Ecto neural progenitor cell (in vitro differentiated cells): ENCODE measurements around the gene ZMPSTE24.

ENCODE experiments used
- DNase-seq: peaks from one replicate; pipeline ENCODE4 v3.0.0-alpha.2; 2018; ENCODE audit warnings: low spot score

ZMPSTE24 gene

GRCh38 chr1:40264354-40264781, 6.3 kb downstream of the ZMPSTE24 start:
- DNase-seq = no peak

DNA sequence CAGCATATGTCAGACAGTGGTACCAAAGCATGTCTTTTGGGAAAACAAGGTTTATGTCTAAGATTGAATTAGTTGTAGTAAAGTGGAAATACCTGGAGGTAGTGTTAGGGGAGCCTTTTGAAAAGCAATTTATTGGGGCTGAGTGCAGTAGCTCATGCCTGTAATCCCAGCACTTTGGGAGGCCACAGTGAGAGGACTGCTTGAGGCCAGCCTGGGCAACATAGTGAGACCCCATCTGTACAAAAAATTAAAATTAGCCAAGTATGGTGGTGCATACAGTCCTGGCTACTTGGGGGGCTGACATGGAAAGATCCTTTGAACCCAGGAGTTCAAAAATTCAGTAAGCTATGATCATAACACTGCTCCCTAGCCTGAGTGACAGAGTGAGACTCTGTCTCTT, 7.3 kb downstream of the ZMPSTE24 start:
- no peak for DNase-seq

- DNase-seq = no peak
Measured at GRCh38 chr1:40265919-40266318, 7.9 kb downstream of the ZMPSTE24 start.

- DNase-seq = no peak
Measured at GRCh38 chr1:40266786-40267535, 8.9 kb downstream of the ZMPSTE24 start.

DNA sequence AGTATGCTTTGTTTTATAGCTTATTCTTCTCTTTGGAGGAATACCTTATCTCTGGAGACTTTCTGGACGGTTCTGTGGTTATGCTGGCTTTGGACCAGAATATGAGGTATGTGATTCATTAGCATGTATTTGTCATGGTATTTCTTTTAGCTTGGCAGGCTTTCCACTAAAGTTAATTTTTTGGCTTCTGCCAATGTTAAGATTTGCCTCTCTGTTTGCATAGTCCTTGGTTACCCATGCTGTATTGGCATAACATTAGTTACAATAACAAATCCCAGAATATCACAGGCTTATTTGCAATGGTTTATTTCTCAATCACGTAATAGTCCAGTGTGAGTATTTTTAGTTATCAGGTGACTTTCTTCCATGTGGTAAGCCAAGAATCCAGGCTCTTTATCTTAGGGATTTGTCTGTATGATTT, 9.7 kb downstream of the ZMPSTE24 start:
- DNase-seq = no peak

- no peak for DNase-seq
Measured at GRCh38 chr1:40268211-40268610, 10.2 kb downstream of the ZMPSTE24 start.

DNA sequence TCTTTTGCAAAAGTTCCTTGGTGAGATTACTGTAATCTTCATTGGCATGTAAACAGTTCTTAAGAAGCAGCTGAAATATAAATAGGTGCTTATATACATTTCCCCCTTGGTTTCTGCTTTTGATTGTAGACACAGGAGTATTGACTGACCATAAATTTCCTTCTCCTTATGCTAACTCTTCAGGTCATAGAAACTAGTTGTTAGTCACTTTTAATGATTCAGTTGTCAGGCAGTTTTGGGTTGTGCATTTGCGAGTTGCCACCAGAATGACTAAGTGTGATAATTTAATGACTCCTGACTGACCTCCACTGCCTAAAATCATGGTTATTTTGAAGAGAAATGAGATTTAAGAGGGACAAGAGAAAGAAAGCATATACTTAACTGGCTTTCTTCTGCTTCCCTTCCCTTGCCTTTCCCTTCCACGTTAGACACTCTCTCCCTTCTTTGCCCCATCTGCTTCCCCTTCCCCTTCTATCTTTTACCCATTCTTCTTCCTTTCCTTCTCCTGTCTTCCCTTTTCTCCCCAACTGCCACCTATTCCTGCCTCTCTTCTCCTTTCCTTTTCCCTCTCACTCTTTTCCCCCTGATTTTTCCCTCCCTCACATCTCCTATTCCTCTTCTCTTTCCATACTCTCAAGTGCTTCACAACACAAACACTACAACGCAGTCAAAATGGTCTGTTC, 12.3 kb downstream of the ZMPSTE24 start:
- no peak for DNase-seq

GRCh38 chr1:40272653-40273213, 14.7 kb downstream of the ZMPSTE24 start:
- no peak for DNase-seq

GRCh38 chr1:40273547-40274166, 15.6 kb downstream of the ZMPSTE24 start:
- no peak for DNase-seq

- no peak for DNase-seq
Measured at GRCh38 chr1:40274331-40274730, 16.3 kb downstream of the ZMPSTE24 start.

- DNase-seq = no peak
Measured at GRCh38 chr1:40276122-40276521, 18.1 kb downstream of the ZMPSTE24 start.

DNA sequence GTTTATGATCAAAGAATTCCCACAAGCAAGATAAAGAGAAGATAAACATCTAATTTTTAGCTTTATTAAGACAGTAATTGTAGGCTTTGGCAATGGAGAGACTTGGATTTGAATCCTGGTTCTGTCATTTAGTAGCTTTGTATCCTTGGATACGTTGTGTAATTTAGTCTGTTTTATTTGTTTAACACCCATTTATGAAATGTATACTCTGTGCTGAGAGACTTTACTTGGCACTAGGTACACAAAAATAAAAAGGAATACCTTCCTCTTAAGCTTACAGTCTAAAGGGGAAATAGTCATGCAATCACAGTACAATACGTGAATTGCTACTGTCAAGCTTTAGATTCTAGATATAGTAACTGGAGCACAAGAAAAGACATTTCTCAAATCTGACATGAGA, 23.8 kb downstream of the ZMPSTE24 start:
- DNase-seq = no peak

DNA sequence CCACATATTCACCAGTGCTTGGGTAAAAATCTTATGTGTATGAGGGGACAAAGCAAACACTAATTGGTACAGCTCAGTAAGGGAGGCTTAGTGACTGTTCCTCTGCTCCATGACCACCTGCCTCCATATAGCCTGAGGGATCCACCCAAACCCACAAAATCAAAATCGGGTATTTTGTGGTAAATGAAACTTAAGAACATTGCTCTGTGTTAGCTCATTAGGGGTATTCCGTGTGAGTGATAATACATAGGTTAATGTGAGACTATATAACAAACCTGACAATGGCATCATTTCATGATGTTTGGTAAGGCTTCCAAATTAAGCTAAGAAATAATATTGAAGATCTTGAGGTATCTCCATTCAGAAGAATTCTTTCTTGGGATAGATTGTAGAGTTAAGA, 33.3 kb downstream of the ZMPSTE24 start:
- no peak for DNase-seq

DNA sequence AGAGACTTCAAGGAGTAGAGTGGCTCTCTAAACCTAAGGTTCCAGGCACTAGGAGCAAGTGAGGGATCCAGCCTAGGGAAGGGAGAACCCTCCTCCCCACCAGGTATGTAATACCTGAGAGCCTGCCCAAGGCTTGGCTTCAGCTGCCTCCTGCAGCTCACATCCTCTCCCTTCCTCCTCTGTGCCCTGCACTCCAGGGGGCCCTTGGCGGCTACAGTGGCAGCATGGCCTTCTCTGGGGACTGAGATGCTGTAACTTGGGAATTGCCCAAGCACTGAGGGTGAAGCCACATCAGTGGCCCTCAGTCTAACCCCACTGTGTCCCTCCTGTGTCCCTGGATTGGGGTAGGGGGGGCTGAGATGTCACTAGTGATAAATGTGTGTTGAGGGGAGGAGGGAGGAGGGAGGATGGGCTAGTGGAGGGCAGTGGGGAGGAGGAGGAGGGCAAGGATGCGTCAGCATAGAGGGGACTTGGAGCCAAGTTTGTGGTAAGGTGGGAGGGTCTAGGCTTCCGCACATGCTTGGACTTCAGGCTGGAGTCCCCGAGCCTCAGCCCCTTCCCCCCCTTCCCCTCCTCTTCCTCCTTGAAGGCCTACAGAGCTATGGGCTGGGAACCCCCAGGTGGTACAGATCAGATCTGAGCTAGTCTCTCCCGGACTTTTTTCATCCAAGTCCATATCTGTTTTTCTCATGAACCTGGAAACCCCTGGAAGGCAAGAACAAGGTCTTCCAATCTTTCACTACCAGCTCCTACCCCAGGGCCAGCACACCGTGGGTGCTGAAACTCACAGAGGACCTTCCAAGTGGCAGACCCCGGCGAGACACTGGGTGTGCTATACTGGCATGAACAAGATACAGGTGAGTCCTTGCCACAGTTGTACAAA, 41.6 kb downstream of the ZMPSTE24 start:
- no peak for DNase-seq

DNA sequence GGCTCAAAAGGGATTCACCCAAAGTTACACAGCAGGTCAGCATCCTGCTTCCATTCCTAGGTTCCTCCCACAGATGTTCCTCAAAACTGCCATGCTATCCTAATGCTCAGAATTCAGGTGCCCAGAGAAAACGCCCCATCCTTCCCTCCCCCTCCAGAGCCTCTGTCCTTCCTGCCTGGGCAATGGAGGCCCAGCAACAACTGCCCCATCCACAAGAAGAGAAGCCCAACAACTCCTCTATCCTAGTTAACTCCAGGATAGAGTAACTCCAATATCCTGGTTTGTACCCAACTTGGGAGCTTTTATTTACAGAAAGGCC, 42.2 kb downstream of the ZMPSTE24 start:
- no peak for DNase-seq

DNA sequence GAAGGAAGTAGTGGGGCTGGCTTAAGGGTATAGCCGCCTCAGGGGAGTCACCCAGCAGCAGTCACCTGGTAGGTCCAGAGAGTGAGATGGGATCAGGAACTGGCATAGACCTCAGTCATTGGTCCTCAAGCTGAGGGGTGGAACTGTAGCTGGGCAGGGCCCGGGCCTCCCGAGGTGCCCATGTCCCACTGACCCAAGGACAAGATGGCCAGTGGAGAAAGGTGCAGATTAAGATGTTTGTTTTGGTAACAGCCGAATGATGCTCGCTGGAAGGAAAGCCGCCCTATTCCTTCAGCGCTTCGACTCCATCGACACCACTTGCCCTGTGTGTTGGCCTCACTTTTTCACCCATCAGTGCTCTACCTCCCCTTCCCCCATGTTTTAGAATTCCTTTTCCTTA, 42.6 kb downstream of the ZMPSTE24 start:
- no peak for DNase-seq

DNA sequence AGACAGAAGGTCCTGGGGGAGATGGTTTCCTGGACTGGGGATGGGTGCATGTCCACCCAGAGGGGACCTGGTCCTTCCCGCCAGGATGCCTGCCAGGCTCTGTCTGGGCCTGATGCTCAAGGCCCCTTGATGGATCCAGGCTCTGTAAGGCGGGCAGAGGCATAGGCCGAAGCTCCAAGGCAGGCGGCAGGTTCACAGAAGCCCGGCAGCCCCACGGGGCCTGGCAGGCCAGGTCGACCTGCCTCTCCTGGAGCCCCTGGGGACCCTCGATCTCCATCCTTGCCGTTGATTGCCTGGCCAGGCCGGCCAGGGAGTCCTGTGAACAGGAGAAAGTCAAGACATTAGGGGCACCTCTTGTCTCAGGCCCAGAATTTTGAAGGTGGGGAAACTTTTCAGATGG, 43.0 kb downstream of the ZMPSTE24 start:
- DNase-seq = no peak

DNA sequence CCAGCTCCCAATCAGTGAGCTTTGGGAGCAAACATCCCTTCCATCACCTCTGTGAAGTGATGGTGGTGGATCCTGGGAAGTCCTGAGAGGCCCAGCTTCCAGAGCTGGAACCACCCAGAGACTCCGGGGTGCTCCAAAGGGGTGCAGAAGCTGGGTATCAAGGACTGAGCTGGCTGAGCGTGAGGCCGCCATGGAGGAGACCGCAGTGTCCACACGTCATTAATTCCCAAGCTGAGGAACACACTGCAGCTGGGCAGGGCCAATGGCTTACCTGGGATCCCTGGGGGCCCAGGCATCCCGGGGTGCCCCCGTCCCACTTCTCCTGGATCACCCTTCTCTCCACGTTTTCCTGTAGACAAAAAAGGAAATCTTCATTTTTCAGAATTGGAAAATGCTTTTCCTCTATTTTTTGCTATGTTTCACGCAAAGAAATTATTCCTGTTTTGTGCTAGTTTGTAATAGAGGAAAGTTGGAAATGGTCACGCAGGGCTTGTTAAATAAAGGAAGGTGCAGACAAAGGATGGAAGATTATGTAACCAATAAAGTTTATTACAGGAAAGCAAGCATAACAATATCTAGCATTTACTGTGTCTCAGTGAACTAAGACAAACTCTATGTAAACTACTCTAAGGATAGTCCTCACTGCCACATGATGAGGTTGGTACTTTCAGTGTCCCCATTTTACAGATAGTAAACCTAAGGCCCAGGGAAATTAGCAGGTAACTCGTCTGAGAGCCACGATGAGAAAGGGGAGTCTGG, 43.7 kb downstream of the ZMPSTE24 start:
- no peak for DNase-seq

DNA sequence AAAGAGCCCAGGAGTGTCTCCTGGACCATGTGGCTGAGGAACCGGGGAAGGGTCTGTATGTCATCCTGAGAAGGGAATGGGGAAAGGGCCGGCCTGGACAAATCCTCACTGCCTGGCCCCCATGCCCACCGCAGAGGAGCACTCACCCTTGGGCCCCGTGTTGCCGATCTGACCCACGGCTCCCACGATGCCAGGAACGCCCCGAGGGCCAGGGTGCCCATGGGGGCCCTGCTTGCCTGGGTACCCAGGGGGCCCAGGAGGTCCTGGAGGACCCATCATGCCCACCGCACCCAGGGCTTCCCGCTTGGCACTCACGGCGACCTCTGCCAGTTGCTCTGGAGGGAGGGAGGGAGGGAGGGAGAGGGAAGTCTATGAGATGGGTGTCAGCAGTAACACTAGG, 44.4 kb downstream of the ZMPSTE24 start:
- no peak for DNase-seq

DNA sequence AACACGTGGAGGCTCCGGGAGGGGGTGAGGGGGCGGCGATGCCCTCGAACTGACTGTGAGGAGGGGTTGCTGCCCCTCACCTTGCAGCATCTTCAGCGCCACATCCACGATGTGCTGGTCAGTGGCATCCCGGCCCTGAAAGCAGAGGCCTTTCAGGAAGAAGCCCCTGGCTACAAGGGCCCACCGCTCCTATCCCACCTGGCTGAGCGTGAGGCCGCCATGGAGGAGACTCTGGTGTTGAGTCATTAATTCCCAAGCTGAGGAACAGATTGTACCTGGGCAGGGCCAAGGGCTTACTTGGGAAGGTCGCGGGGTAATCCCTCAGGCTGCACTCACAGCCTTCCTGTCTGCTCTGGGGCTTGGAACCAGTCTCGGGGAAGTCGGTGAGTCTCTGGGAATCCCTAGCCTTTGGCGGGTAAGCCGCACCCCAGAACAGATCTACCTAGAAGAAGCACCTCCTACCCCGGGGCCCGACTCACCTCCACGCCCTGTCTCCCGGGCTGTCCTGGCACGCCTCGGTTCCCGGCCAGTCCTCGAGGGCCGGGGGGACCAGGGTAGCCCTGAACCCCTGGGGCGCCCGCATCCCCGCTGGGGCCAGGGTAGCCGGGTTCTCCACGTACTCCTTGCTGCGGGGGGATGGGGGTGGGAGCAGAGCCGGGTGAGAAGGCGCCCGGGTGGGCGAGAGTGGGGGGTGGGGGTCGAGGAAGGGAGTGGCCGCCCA, 45.2 kb downstream of the ZMPSTE24 start:
- no peak for DNase-seq

DNA sequence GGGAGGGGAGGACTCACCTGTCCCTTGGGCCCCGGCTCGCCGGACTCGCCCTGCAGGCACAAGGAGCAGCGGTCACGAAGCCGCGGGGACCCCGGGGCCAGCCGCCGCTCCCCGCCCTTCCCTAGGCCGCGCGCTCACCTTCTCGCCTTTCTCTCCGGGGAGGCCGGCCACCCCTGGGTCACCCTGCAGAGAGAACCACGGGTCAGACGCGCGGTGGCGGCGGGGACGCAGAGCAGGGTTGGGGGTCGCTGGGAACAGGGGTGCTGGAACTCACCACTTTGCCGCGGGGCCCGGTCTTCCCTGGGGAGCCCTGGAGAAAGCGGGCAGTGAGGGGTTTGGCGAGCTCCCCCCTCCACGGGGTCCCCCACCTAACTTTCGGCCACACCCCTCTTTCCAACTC, 45.8 kb downstream of the ZMPSTE24 start:
- no peak for DNase-seq
